ENCODE data around the gene CD96.

Gene CD96

DNA sequence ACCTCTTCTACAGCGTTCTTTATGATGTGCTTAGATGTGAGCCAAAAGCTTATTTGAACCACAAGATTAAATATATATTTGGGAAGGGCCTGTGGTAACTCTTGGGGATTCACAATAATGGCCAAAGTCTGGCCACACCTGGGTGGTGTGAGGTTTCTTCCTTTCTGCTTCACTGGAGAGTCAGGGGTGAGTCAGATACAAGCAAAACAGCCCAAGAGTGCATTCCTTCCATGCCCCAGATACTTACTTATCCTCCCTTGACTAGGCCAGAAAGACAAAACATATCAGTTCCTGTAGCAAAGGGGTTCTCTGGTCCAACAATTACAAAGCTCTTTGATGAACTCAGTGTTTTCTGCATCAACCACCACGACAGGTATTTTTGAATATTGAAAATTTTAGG, 52.2 kb downstream of the CD96 start:
- DNase-seq (ENCODE audit: low spot score): no peak

DNA sequence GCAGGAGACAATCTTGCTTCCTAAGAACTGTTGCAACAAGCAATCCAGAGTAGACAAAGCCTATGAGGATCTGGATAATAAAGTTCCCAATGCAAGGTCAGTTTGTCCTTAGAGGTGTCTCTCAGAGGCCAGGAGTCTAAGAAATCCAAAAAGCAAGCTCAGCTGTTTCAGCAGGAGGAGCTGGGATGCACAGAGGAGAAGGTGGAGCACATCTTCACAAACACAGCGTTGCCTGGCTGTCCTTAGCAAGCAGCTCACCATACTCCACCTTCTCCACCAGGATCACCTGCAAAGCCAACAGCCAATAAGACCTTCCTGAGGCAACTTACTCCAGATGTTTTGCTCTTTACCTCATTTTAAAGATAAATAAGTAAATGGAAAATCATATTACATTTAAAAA, 52.8 kb downstream of the CD96 start:
- DNase-seq (ENCODE audit: low spot score): no peak

DNA sequence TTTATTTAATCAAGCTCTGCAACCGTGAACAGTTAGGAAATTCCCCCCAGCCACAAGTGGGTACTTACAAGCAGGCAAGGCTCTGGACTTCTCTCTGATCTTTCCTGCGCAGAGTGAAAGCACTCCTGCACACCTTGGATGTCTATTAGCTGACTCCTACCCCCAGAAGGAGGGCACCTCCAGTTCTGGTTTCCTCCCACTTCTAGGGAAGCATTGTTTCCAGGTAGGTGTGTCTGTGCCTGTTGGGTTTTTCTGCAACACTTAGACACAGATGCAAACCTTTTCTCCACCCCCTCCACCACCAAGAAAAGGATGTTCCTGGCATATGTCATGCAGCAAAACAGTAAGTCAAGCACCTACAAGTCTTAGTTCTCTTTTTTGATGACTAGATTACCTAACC, 53.2 kb downstream of the CD96 start, which contains the start of gene ZBED2:
Gene ZBED2 (minus strand): TSS at position 115 of the 400 bp plus-strand sequence. CDS start 1,145 bp downstream, outside the sequence.
- no peak for DNase-seq (ENCODE audit: low spot score)

DNA sequence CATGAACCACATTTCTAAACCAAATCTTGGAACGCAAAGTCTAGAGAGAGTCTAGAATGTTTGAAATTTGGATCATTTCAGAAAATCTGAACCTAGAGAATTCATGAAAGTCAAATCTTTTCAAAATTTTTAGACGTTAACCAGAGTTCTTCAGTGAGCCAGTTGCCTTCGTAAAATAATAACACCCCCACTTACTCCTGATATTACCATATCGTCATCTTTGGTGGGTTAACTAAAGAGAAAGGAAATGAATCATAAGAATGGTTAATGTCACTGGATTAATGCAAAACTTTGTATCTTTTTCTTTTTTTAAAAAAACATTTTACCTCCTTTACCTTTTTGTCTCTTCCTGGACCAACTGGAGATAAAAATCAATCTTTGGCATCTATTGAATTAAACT, 54.3 kb downstream of the CD96 start:
- no peak for DNase-seq (ENCODE audit: low spot score)

DNA sequence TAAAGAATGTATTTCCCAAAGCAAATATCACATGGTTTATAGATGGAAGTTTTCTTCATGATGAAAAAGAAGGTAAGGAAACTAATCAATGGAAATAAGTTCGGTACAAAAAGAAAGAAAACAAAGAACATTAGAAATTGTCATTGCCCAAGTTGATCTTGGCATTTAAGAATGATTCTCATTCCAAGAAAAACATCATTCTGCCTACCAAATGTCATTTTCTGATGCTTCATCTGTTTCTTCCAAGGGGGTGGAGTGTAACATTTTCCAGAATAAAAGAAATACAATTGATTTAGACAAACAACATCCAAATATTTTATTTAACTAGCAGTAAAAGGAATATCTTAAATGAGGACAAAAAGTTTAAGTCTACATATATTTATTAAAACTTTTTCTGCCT, 56.1 kb downstream of the CD96 start:
- no peak for DNase-seq (ENCODE audit: low spot score)

DNA sequence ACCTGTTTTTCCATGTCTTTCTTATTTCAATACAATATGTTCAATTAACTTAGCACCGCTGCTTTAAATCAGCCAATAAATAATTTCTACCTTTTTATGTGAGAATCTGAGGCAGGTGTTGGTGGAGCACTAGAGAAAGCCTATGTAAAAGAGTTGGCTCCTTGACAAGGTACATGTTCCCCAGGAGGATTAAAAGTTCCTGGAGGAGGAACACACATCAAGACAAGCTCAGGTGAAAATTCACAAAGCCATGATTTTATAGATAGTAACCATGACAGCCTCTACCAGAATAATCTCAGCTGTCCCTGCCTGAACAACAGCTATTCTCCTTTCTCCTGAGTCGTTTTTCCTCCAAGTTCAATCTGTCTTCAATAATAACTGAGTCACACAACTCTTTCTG, 56.6 kb downstream of the CD96 start:
- no peak for DNase-seq (ENCODE audit: low spot score)

DNA sequence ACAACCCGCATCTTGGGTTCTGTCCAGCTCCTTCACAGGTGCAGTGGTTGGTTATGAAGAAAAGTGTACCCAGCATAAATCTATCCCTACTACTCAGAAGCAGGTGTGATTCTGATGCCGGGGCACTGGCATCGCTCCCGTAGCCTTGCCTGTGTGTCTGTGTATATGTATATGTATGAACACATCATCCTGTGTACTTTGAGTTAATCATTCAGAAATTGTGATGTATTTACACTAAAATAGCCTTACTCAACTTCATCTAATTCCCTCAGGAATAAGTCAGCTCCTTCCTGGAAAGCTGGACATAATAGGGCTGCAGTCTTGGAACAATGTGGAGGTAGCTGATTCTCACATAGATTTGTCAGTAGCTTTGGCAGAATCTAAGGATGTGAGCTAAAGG, 59.8 kb downstream of the CD96 start:
- no peak for DNase-seq (ENCODE audit: low spot score)

DNA sequence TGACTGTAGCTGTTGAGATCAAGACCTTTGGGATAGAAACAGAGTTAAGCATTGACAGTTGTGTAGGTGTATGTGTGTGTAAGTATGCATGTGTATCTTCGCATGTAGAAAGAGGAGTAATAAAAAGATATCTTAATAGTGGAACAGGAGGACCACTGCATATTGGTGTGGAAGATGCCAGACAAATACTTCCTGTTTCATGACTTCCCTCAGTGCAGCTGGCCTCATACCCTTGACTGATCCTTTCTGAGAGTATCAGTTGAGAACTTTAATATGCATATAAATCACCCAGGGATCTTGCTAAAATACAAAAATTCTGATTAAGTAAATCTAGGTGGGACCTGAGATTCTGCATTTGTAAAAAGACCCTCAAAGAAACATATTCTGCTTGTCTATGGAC, 61.7 kb downstream of the CD96 start:
- no peak for DNase-seq (ENCODE audit: low spot score)

DNA sequence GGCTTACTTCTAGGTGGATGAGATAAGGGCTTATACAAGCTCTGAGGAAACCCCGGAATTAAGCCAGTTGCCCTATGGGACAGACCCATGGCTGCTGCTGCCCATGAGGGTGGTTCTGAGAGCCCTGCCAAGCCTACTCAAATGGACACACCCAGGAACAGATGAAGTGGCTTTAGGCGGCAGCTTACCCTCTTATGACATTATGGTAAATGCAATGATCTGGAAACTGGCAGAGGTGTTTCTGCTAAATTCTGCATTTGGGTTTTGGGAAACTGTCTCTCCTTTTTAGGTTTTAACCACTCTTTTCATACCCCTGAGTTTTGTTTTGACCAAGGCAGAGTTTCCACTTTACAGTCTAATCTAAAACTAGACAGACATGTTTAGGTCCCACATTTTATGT, 62.1 kb downstream of the CD96 start:
- DNase-seq (ENCODE audit: low spot score): no peak

DNA sequence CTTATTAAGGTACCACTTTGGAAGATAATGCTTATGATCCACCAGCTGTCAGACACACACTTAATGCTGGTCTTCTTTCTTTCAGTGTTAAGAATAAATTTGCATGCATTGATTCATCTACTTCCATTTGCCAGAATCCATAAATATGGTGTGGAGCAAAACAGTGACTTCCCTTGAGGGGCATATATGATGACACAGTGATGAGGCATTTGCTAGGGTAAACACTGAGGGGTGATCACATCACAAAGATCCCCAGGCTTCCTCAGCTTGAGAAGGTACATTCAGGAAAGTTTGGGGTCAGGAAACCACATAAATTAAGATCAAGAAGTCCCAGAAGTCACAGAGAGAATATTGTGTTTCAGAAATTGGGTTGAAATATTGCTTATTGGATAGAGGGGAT, 63.0 kb downstream of the CD96 start:
- DNase-seq (ENCODE audit: low spot score): no peak

DNA sequence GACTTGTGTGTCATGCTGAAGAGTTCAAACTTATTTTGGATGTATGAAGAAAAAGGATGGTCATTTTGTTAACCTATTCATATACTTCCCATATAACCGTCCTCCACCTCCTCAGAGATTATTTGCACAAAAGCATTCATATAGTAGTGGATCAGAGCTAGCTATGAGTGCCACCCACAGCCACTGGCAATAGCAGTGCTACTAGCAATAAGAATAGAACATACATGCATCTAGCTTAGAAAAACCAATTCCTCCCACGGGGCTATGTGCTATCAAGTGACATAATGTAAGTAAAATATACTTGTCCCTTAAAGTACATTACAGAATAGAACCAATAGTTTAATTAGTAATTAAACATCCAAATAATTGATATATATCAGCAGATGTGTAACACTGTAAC, 63.5 kb downstream of the CD96 start:
- no peak for DNase-seq (ENCODE audit: low spot score)

DNA sequence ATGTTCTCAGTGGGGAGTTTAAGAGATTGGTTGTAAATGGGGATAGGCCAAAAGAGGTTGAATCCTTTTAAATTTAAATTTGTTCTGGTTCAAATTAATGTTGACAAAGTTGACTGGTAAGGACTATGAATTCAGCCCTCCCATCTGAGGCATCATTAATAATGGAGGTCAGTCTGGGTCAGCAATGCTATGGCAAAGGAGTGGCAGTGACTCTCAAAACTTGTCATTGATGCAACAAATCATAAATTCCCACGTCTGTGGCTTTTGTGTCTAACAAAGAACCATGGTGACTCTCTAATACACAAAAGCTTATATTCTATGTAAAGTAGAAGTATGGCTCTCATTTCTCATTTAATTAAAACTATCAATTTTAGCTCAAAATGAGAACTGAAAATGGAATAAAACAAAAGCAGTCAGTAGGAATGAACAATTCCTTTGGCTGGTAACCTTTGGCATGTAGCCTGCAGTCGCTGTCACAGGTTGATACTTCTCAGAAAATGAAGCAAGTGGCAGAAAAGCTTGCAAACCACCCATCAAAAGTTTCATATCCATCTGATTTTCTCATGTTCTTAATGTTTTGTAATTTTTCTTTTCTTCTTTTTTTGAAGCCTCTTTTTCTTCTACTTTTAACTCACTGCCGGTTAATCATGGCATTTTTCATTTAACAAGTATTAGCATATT, 65.4 kb downstream of the CD96 start:
- no peak for DNase-seq (ENCODE audit: low spot score)

DNA sequence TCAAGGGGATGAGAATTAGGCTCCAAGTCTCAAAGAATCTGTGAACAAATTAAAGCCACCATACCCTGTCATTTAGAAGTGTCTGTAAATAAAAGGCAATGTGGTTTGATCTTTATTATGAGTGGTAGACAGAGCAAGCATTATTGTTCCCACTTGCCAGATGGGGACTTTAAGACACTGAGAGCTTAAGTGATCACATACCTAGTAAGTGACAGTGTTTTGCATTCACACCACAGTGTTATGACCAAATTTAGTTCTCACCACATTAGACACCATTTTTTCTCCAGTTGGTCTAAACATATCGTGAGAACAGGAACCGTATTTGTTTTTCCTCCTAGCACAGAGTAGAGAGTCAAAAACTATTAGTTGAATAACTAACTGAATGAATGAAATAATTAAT, 66.4 kb downstream of the CD96 start:
- no peak for DNase-seq (ENCODE audit: low spot score)

DNA sequence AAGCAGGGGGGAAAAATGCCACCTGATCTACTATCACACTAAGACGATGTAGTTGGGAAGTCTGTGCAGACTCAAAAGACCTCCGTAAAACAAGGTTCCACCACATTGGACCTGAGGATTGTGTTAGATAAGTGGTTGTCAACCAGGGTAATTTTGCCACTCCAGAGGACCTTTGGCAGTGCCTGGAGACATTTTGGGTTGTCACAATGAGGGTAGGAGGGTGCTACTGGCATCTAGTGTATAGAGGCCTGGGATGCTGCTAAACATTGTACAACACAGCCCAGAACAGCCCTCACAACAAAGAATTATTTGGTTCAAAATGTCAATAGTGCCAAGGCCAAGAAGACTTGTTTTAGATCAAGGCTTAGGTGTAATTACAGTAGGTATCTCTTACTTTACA, 67.7 kb downstream of the CD96 start:
- DNase-seq (ENCODE audit: low spot score): no peak

DNA sequence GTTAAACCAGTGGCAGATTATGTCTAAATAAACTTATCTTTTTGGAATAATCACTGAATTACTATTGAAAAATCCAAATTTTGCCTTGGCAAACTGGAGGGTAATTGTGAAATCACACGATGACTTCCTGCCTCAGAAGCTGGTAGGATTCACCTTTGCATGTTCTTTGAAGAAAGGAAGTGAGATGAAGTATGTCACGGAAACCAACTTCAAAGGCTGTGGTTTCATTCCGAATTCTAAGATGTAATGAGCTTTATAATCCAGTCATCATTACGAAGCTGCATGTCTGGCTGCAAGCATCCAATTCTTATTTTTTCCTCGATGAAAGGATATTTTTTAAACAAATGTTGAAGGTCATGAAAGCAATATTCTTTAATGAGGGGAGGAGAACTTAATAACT, 68.2 kb downstream of the CD96 start:
- peak; percentile 77 for DNase-seq (ENCODE audit: low spot score)

DNA sequence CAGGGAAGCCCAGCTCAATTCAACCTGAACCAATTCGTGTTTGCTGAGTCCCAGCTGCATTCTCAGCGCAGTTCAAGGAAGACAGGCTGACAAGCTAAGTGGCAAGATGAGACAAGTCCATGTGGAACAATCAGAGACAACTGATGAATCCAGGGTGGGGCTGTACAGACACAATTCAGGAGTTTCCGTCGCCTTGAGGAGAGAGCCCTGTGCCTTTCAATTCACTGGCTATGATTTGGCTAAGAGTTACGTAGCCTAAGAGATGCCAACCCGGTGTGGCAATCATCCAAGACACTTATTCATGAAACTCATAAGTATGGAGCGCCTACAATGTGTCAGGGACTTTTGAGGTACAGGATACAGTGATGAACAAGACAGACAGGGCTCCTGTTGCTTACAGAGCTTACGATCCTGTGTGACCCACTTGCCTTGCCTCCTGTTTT, 68.6 kb downstream of the CD96 start:
- DNase-seq (ENCODE audit: low spot score): no peak

DNA sequence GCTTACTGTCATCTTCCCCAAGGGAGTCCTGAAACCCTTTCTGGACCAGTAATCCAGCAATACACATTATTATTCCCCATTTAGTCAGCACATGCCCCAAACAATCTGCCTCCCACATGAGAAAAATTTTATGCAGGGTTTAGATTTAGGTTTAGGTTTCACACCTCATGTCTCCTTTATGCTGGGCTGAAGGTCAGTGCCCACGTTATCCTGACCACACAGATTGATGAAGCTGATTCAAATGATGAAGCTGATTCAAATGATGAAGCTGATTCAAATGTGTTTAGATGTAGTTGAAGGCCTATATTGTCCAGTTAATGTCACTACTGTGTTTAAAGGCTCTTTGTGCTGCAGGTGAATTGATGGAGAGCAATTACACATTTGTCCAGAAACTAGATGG, 71.3 kb downstream of the CD96 start:
- no peak for DNase-seq (ENCODE audit: low spot score)

DNA sequence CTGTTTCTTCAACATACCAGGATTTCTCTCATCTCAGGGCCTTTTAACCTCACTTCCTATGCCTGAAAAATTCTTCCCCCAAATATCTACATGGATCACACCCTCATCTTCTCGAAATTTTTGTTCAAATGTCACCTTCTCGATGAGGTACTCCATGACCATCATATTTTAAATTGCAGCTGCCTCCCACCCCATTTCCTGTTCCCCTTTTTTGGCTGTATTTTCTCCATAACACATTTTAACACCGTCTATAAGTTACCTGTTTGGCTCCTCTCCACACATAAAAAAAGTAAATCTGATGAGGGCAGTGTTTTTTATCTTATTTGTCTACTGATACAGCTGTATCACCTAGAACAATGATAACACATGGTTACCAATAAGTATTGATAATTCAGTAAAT, 73.9 kb downstream of the CD96 start:
- no peak for DNase-seq (ENCODE audit: low spot score)

DNA sequence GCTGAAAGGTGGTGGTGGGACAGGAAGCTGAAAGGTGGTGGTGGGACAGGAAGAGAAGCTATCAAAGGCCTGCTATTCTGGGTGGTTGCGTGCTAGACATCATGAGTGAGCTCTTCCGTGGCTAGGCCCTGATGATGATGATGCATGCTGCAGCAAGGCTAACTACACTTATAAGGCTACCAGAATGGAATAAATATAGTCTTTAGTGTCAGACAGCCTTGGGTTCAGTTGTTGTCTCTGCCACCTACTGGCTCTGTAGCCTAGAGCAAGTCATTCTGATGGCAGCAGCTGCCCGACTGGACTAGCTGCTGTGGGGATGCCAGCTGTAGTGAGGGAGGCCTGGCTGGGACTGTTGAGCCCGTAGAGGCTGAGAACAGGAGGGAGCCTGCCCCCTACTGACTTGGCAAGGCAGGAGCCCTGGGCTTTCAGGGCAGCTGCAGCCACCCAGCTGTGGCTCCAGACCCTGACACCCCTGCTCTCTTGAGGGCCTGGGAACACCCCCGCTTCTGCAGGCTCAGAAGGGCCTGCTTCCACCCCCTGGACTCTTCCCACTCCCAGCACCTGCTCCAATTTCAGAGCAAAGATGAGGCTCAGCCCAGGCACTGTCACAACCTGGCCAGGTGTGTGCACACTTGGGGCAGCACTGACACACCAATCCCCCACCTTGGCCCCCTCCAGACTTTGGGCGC, 74.6 kb downstream of the CD96 start:
- peak; percentile 65 for DNase-seq (ENCODE audit: low spot score)

DNA sequence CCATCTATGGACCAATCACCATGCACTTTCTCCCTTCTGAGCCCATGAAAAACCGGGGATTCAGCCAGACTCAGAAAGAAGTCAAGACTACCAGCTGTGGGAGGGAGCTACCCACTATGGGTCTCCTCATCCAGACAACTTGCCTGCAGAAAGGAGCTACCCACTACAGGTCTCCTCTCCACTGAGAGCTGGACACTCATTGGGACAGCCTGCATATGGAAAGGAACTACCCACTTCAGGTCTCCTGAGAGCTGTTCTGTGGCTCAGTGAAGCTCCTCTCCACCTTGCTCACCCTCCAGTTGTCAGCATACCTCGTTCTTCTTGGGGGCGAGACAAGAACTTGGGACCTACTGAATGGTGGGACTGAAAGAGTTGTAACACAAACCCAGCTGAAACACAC, 75.4 kb downstream of the CD96 start:
- no peak for DNase-seq (ENCODE audit: low spot score)

DNA sequence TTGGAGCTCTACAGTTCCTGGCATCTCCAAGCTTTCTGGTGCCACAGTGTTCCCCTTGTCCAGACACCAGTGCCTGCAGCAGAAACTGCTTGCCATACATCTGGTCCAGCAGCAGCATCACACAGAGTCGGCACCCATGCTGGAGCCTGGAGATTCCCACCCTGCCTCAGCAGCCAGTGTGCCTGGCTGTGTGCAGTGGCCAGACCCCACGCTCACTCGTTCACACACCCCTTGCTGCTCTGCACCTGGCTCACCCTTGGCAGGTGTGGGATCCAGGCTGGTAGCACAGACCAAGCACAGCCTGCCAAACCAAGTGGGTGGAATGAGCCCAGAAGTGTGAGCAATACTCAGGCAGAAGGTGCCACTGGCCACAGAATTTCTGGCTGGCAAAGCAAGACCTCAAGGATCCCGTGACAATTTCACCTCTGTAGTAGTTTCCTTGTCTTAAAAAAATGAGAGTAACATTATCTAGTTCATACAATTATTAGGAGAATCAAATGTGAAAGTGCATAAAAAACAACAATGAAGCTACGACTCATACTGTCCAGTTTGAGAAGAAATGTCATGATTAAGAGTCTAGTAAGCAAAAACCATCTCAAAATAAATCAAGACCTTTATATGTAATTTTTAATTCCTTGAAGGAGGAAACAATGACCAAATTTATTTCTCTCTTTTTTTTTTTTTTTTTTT, 76.1 kb downstream of the CD96 start:
- no peak for DNase-seq (ENCODE audit: low spot score)

DNA sequence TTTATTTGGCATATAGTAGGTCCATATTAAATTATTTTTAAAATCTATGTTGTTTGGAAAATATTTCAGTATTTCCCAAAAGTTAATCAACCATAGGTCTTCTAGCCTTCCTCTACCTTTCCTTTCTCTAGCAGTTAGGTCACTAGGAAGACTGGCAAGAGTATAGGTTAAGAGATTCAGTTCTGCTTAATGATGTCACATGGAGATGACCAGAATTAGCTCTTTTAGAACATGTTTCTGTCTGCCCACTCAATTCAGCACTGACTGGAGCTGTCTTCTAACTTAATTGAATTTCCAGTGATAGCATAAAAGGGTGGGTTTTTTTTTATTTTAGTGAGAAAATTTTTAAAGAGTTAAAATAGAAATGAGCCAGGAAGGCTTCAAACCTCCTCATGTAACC, 76.9 kb downstream of the CD96 start:
- no peak for DNase-seq (ENCODE audit: low spot score)

DNA sequence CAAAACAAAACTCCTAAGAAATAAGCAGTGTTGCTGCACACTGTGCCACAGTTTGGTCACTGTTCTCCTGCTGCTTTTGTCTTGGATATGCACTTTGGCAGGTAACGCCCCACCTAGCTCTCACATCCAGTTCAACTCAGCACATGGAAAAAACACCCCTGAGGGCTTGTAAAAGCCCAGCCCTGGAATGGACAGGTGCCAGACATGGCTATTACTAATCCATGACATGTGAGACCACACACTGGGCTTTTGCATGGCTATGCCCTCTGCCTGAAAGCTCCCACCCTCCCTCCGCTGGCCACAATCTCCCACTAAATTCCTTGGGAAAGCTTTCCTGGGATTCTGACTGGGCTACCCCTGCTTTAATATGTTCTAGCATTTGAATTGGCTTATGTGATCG, 77.8 kb downstream of the CD96 start:
- no peak for DNase-seq (ENCODE audit: low spot score)

Data from CD4-positive, alpha-beta T cell treated with Interleukin-6 at 100 ng/mL for 8 hours (primary cell).